ENCODE measurements around the gene KLF16. TPM values are rescaled to one million over a fixed set of nuclear protein-coding genes. Genes with fewer than 3 reads are reported as not detected.
A peak's percentile ranks its signal among the peaks of the same experiment; 100 is the strongest.

Gene KLF16
- total RNA-seq, 1 experiment from 2014 or later, result 64.0 TPM

GRCh38 chr19:1812426-1813191, 50.8 kb downstream of the KLF16 start (continued):
- TF ChIP-seq ZNF532 (CRISPR knock-in tag; IDR thresholded peaks at IDR 0.05; ENCODE audit: borderline replicate concordance) (no peak), PREB (CRISPR knock-in tag; IDR thresholded peaks at IDR 0.05; ENCODE audit: borderline replicate concordance) (no peak), ZNF416 (CRISPR knock-in tag; IDR thresholded peaks at IDR 0.05) (no peak), ZNF232 (CRISPR knock-in tag; IDR thresholded peaks at IDR 0.05) (no peak), AR (CRISPR knock-in tag; IDR thresholded peaks at IDR 0.05) (no peak), SMAD3 (CRISPR knock-in tag; IDR thresholded peaks at IDR 0.05; ENCODE audit: borderline replicate concordance) (no peak), ZNF219 (CRISPR knock-in tag; IDR thresholded peaks at IDR 0.05; ENCODE audit: borderline replicate concordance) (no peak), NFE2L1 (CRISPR knock-in tag; IDR thresholded peaks at IDR 0.05) (no peak), HMGXB4 (CRISPR knock-in tag; IDR thresholded peaks at IDR 0.05) (peak; percentile 60; the same call in 1 of the 2 replicates), ELF4 (CRISPR knock-in tag; IDR thresholded peaks at IDR 0.05; ENCODE audit: low read depth) (no peak), EMX1 (CRISPR knock-in tag; IDR thresholded peaks at IDR 0.05) (no peak), ZNF423 (CRISPR knock-in tag; IDR thresholded peaks at IDR 0.05) (no peak), IRF2 (CRISPR knock-in tag; IDR thresholded peaks at IDR 0.05; ENCODE audit: borderline replicate concordance, low read depth) (no peak), PRRX2 (CRISPR knock-in tag; IDR thresholded peaks at IDR 0.05) (no peak)
- TF ChIP-seq, protein P1, sequence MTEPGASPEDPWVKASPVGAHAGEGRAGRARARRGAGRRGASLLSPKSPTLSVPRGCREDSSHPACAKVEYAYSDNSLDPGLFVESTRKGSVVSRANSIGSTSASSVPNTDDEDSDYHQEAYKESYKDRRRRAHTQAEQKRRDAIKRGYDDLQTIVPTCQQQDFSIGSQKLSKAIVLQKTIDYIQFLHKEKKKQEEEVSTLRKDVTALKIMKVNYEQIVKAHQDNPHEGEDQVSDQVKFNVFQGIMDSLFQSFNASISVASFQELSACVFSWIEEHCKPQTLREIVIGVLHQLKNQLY (CRISPR knock-in tag; IDR thresholded peaks at IDR 0.05), result no peak
- TF ChIP-seq, protein P2, sequence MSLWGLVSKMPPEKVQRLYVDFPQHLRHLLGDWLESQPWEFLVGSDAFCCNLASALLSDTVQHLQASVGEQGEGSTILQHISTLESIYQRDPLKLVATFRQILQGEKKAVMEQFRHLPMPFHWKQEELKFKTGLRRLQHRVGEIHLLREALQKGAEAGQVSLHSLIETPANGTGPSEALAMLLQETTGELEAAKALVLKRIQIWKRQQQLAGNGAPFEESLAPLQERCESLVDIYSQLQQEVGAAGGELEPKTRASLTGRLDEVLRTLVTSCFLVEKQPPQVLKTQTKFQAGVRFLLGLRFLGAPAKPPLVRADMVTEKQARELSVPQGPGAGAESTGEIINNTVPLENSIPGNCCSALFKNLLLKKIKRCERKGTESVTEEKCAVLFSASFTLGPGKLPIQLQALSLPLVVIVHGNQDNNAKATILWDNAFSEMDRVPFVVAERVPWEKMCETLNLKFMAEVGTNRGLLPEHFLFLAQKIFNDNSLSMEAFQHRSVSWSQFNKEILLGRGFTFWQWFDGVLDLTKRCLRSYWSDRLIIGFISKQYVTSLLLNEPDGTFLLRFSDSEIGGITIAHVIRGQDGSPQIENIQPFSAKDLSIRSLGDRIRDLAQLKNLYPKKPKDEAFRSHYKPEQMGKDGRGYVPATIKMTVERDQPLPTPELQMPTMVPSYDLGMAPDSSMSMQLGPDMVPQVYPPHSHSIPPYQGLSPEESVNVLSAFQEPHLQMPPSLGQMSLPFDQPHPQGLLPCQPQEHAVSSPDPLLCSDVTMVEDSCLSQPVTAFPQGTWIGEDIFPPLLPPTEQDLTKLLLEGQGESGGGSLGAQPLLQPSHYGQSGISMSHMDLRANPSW (CRISPR knock-in tag; conservative IDR thresholded peaks at IDR 0.05; ENCODE audit: low read depth), result no peak
- TF ChIP-seq, protein P3, sequence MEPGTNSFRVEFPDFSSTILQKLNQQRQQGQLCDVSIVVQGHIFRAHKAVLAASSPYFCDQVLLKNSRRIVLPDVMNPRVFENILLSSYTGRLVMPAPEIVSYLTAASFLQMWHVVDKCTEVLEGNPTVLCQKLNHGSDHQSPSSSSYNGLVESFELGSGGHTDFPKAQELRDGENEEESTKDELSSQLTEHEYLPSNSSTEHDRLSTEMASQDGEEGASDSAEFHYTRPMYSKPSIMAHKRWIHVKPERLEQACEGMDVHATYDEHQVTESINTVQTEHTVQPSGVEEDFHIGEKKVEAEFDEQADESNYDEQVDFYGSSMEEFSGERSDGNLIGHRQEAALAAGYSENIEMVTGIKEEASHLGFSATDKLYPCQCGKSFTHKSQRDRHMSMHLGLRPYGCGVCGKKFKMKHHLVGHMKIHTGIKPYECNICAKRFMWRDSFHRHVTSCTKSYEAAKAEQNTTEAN (CRISPR knock-in tag; IDR thresholded peaks at IDR 0.05), result no peak
- TF ChIP-seq, protein P4, sequence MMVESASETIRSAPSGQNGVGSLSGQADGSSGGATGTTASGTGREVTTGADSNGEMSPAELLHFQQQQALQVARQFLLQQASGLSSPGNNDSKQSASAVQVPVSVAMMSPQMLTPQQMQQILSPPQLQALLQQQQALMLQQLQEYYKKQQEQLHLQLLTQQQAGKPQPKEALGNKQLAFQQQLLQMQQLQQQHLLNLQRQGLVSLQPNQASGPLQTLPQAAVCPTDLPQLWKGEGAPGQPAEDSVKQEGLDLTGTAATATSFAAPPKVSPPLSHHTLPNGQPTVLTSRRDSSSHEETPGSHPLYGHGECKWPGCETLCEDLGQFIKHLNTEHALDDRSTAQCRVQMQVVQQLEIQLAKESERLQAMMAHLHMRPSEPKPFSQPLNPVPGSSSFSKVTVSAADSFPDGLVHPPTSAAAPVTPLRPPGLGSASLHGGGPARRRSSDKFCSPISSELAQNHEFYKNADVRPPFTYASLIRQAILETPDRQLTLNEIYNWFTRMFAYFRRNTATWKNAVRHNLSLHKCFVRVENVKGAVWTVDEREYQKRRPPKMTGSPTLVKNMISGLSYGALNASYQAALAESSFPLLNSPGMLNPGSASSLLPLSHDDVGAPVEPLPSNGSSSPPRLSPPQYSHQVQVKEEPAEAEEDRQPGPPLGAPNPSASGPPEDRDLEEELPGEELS (CRISPR knock-in tag; IDR thresholded peaks at IDR 0.05), result peak; percentile 53; the same call in 1 of the 2 replicates
- TF ChIP-seq, protein P5, sequence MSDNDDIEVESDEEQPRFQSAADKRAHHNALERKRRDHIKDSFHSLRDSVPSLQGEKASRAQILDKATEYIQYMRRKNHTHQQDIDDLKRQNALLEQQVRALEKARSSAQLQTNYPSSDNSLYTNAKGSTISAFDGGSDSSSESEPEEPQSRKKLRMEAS (CRISPR knock-in tag; IDR thresholded peaks at IDR 0.05), result peak; percentile 42; the same call in 1 of the 2 replicates

Data from WTC11 (cell line).